D721Med (cell line): ENCODE measurements around the gene GPATCH8.

Experiments used
- DNase-seq: peaks from one replicate; pipeline ENCODE4 v3.0.0; 2011; ENCODE audit warnings: low spot score; ENCODE audit not compliant: insufficient read length
- FAIRE-seq: peaks from 2 replicates; lab custom pipeline; 2011; peaks lifted over from hg19 to GRCh38; lab: Jason Lieb, UNC
- CTCF ChIP-seq: IDR thresholded peaks from 2 replicates; pipeline ENCODE4 v1.5.1; 2012; ENCODE audit warnings: mild to moderate bottlenecking, control low read depth; ENCODE audit not compliant: insufficient read depth; ENCODE audit errors: missing control alignments

GPATCH8 gene

GRCh38 chr17:44469676-44470075 lies 33.5 kb downstream of the GPATCH8 start:
- no peak for FAIRE-seq
- TF ChIP-seq CTCF, result no peak
- DNase-seq, result no peak

GRCh38 chr17:44467108-44467507 lies 36.1 kb downstream of the GPATCH8 start:
- FAIRE-seq (no peak), DNase-seq (no peak)
- no peak for TF ChIP-seq CTCF

- TF ChIP-seq CTCF, result no peak
- FAIRE-seq, result no peak
- no peak for DNase-seq
Observed at GRCh38 chr17:44466339-44466738, 36.9 kb downstream of the GPATCH8 start.

- DNase-seq (no peak), FAIRE-seq (no peak)
- TF ChIP-seq CTCF, result no peak
Observed at GRCh38 chr17:44465897-44466296, 37.3 kb downstream of the GPATCH8 start.

- FAIRE-seq (no peak), DNase-seq (no peak)
Observed at GRCh38 chr17:44465276-44465675, 37.9 kb downstream of the GPATCH8 start.

GRCh38 chr17:44464037-44464436 lies 39.2 kb downstream of the GPATCH8 start:
- FAIRE-seq (no peak), DNase-seq (no peak)

More at GRCh38 chr17:44465276-44465675, 37.9 kb downstream of the GPATCH8 start:
- TF ChIP-seq CTCF, result no peak

GRCh38 chr17:44451832-44452231 lies 51.4 kb downstream of the GPATCH8 start:
- DNase-seq (no peak), FAIRE-seq (no peak)

More at GRCh38 chr17:44464037-44464436, 39.2 kb downstream of the GPATCH8 start:
- no peak for TF ChIP-seq CTCF

More at GRCh38 chr17:44451832-44452231, 51.4 kb downstream of the GPATCH8 start:
- no peak for TF ChIP-seq CTCF
